HCT116 (cell line): ENCODE results near the gene PRPF19. TPM values are rescaled to one million over a fixed set of nuclear protein-coding genes. Genes with fewer than 3 reads are reported as not detected.

ENCODE experiments used
- ATAC-seq: fragments of 200-7000 bp; cut with Tn5 transposase; 2 replicates; pipeline ENCODE4 v1.9.1; 2020; ENCODE audit warnings: mild to moderate bottlenecking, moderate library complexity
- BruUV-seq: library from RNA; stranded (reverse); fragments of 400-500 nt; replicated peaks from 2 replicates; lab custom pipeline; 2021; lab: Mats Ljungman, UMichigan
- CTCF ChIA-PET: fragments of 300-600 bp; sonication (Branson Sonifier 250); formaldehyde crosslinking; loops from one replicate; lab custom pipeline; 2021; ENCODE audit warnings: antibody characterized with exemption; lab: Charles Lee
- POLR2A ChIA-PET: fragments of 300-600, 350-600 bp; sonication (Branson Sonifier 250); formaldehyde crosslinking; loops from one replicate; lab custom pipeline; 2021; ENCODE audit warnings: antibody characterized with exemption; lab: Charles Lee
- RAD21 ChIA-PET, 2 experiments: fragments of 300-600 bp; sonication (Branson Sonifier 250); formaldehyde crosslinking; loops; one replicate each; lab custom pipeline; 2023; ENCODE audit warnings: low total read pairs in 2 of 2; ENCODE audit not compliant: uncharacterized antibody in 2 of 2, unreplicated experiment in 2 of 2, low non-redundant PET in 1 of 2; lab: Charles Lee
- DNase-seq: peaks from one replicate; pipeline ENCODE4 v3.0.0-alpha.2; 2010; ENCODE audit warnings: low read depth, low spot score
- H2AFZ ChIP-seq: fragments of 200-600 bp; shearing (Covaris generic), sonication (generic); 2 replicates; pipeline ENCODE4 v1.6.1; 2017; ENCODE audit warnings: low read depth, mixed run types, mixed read lengths, antibody characterized with exemption, low read length; ENCODE audit not compliant: poor library complexity, severe bottlenecking
- H3K27ac ChIP-seq: 2 replicates; pipeline ENCODE4 v1.5.1; 2012; ENCODE audit warnings: low read depth, low read length
- H3K27me3 ChIP-seq: fragments of 200-600 bp; sonication (generic); 2 replicates; pipeline ENCODE4 v1.6.1; 2016; ENCODE audit warnings: mixed run types, low read length, mixed read lengths; ENCODE audit not compliant: insufficient read depth
- H3K36me3 ChIP-seq, 2 experiments: fragments of 200-500 bp in 1 of 2; fragments of 200-600 bp in 1 of 2; sonication (Bioruptor generic) in 1 of 2; sonication (generic) in 1 of 2; 2 replicates each; pipeline versions ENCODE4 v1.5.1 to v1.6.1; 2014 to 2016; ENCODE audit warnings: low read length in 2 of 2, inconsistent platforms in 1 of 2, mixed read lengths in 1 of 2, mixed run types in 1 of 2; ENCODE audit not compliant: insufficient read depth in 2 of 2, control insufficient read depth in 1 of 2
- H3K4me1 ChIP-seq, 2 experiments: fragments of 200-600 bp in 1 of 2; sonication (generic) in 1 of 2; 2 replicates each; pipeline versions ENCODE4 v1.5.1 to v1.6.1; 2012 to 2017; ENCODE audit warnings: low read length in 2 of 2, inconsistent platforms in 1 of 2, mild to moderate bottlenecking in 1 of 2, mixed read lengths in 1 of 2, mixed run types in 1 of 2, moderate library complexity in 1 of 2; ENCODE audit not compliant: insufficient read depth in 2 of 2, control insufficient read depth in 1 of 2
- H3K4me2 ChIP-seq: fragments of 200-600 bp; sonication (generic); 2 replicates; pipeline ENCODE4 v1.6.1; 2017; ENCODE audit warnings: mixed run types, low read length, mixed read lengths
- H3K4me3 ChIP-seq, 2 experiments: fragments of 200-600 bp in 1 of 2; sonication (generic) in 1 of 2; replicated peaks in 1 of 2; 2 replicates each; pipeline ENCODE4 v1.5.1; 2011 to 2016; ENCODE audit warnings: low read length in 2 of 2, control low read depth in 1 of 2, low read depth in 1 of 2, mild to moderate bottlenecking in 1 of 2, mixed read lengths in 1 of 2, mixed run types in 1 of 2
- H3K79me2 ChIP-seq: fragments of 200-600 bp; sonication (generic); 2 replicates; pipeline ENCODE4 v1.6.1; 2017; ENCODE audit warnings: mild to moderate bottlenecking, mixed run types, low read length, moderate library complexity, mixed read lengths; ENCODE audit not compliant: insufficient read depth
- H3K9ac ChIP-seq: fragments of 200-600 bp; sonication (generic); 2 replicates; pipeline ENCODE4 v1.6.1; 2016; ENCODE audit warnings: low read length, mixed read lengths
- H3K9me2 ChIP-seq: fragments of 200-600 bp; sonication (generic), shearing (Covaris generic); 2 replicates; pipeline ENCODE4 v1.6.1; 2017; ENCODE audit warnings: mixed run types, mild to moderate bottlenecking, moderate library complexity; ENCODE audit not compliant: insufficient read depth
- H3K9me3 ChIP-seq, 2 experiments: fragments of 200-500 bp in 1 of 2; fragments of 200-600 bp in 1 of 2; sonication (Bioruptor generic) in 1 of 2; sonication (generic) in 1 of 2; 2 replicates each; pipeline ENCODE4 v1.6.1; 2014 to 2017; ENCODE audit warnings: low read length in 2 of 2, mixed read lengths in 2 of 2, inconsistent platforms in 1 of 2, low read depth in 1 of 2, mild to moderate bottlenecking in 1 of 2, mixed run types in 1 of 2, moderate library complexity in 1 of 2; ENCODE audit not compliant: control insufficient read depth in 1 of 2, insufficient read depth in 1 of 2
- H4K20me1 ChIP-seq: fragments of 200-600 bp; sonication (generic), shearing (Covaris generic); 2 replicates; pipeline ENCODE4 v1.6.1; 2017; ENCODE audit warnings: mixed run types, mild to moderate bottlenecking, moderate library complexity; ENCODE audit not compliant: insufficient read depth
- ATF3 ChIP-seq: IDR thresholded peaks from 2 replicates; pipeline ENCODE4 v1.6.1; 2012
- CBX3 ChIP-seq: IDR thresholded peaks from 2 replicates; pipeline ENCODE4 v1.6.1; 2012; ENCODE audit warnings: low read depth
- EGR1 ChIP-seq: IDR thresholded peaks from 2 replicates; pipeline ENCODE4 v1.6.1; 2012; ENCODE audit warnings: low read depth
- EZH2phosphoT487 ChIP-seq: fragments of 200-600 bp; IDR thresholded peaks from 2 replicates; pipeline ENCODE4 v1.6.1; 2018; ENCODE audit warnings: antibody characterized with exemption, borderline replicate concordance
- FOSL1 ChIP-seq: IDR thresholded peaks from 2 replicates; pipeline ENCODE4 v1.6.1; 2012; ENCODE audit warnings: low read depth
- JUND ChIP-seq: IDR thresholded peaks from 2 replicates; pipeline ENCODE4 v1.6.1; 2012
- SRF ChIP-seq: IDR thresholded peaks from 2 replicates; pipeline ENCODE4 v1.6.1; 2012; ENCODE audit warnings: low read depth
- TCF7L2 ChIP-seq: IDR thresholded peaks from 2 replicates; pipeline ENCODE4 v1.7.0; 2011; ENCODE audit warnings: borderline replicate concordance, inconsistent platforms; ENCODE audit not compliant: insufficient read depth, insufficient read length; ENCODE audit errors: extremely low read depth
- ZNF274 ChIP-seq: fragments of 200-500 bp; sonication (Bioruptor generic); IDR thresholded peaks from 2 replicates; pipeline ENCODE4 v1.6.1; 2014; ENCODE audit warnings: mild to moderate bottlenecking, low read depth, low read length, inconsistent platforms
- intact Hi-C: fragments of 100-400 bp; cut with micrococcal nuclease; formaldehyde crosslinking; loops from 2 replicates; pipeline ENCODE4 v1.10.0; 2022
- total RNA-seq: library from RNA; stranded (reverse); gene quantifications from one replicate; pipeline ENCODE4 v1.2.1, GENCODE V29; 2021; ENCODE audit not compliant: unreplicated experiment
- TF ChIP-seq, protein P1 (sequence below), 3 experiments: fragments of 200-600 bp in 1 of 3; sonication (generic) in 1 of 3; IDR thresholded peaks in 2 of 3; conservative IDR thresholded peaks in 1 of 3; 2 replicates each; pipeline ENCODE4 v1.5.1; 2012 to 2017; ENCODE audit warnings: low read depth in 2 of 3, low read length in 2 of 3, antibody characterized with exemption in 1 of 3, borderline replicate concordance in 1 of 3, control low read depth in 1 of 3, mild to moderate bottlenecking in 1 of 3, mixed read lengths in 1 of 3, mixed run types in 1 of 3, moderate library complexity in 1 of 3; ENCODE audit not compliant: insufficient read depth in 1 of 3
- TF ChIP-seq, protein P2 (sequence below): IDR thresholded peaks from 2 replicates; pipeline ENCODE4 v1.6.1; 2012

The PRPF19 gene
- total RNA-seq, 1 experiment from 2014 or later, result 156 TPM

- intact Hi-C loops, result no loop called here
- no peaks in the 10 kb centered on the region; the same call in 1 of the 2 replicates for H3K79me2 ChIP-seq
- DNase-seq, result no peak
- H3K36me3 ChIP-seq, result peaks cover 15 to 30% of the 10 kb centered on the region in 2 experiments; a peak in 3 of 4 replicates
- no peak overlapping the region for H3K4me3 ChIP-seq
- no TSS peak for BruUV-seq
- H3K9ac ChIP-seq, result no peak overlapping the region
- no peaks in the 10 kb centered on the region for H3K27me3 ChIP-seq
- ChIA-PET CTCF (no interaction called here), POLR2A (no interaction called here), RAD21 (no interaction called here)
- no peaks in the 10 kb centered on the region for H3K4me1 ChIP-seq
- no peaks in the 10 kb centered on the region for H4K20me1 ChIP-seq
- no peaks in the 10 kb centered on the region for H3K9me2 ChIP-seq
- H3K4me2 ChIP-seq, result no peak overlapping the region
- H2AFZ ChIP-seq, result no peak overlapping the region
- ATAC-seq, result no peak
- H3K9me3 ChIP-seq, result no peaks in the 10 kb centered on the region
- H3K27ac ChIP-seq, result no peak overlapping the region
- TF ChIP-seq TCF7L2, result no peak
- TF ChIP-seq, protein P1, sequence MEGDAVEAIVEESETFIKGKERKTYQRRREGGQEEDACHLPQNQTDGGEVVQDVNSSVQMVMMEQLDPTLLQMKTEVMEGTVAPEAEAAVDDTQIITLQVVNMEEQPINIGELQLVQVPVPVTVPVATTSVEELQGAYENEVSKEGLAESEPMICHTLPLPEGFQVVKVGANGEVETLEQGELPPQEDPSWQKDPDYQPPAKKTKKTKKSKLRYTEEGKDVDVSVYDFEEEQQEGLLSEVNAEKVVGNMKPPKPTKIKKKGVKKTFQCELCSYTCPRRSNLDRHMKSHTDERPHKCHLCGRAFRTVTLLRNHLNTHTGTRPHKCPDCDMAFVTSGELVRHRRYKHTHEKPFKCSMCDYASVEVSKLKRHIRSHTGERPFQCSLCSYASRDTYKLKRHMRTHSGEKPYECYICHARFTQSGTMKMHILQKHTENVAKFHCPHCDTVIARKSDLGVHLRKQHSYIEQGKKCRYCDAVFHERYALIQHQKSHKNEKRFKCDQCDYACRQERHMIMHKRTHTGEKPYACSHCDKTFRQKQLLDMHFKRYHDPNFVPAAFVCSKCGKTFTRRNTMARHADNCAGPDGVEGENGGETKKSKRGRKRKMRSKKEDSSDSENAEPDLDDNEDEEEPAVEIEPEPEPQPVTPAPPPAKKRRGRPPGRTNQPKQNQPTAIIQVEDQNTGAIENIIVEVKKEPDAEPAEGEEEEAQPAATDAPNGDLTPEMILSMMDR (IDR thresholded peaks at IDR 0.05 in 2 of 3, conservative IDR thresholded peaks at IDR 0.05 in 1 of 3; ENCODE audit: borderline replicate concordance in 1 of 3, insufficient read depth in 1 of 3, low read depth in 2 of 3, low read length in 2 of 3), result no peak
- TF ChIP-seq, protein P2, sequence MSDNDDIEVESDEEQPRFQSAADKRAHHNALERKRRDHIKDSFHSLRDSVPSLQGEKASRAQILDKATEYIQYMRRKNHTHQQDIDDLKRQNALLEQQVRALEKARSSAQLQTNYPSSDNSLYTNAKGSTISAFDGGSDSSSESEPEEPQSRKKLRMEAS, result no peak
- no peak for TF ChIP-seq ZNF274
- TF ChIP-seq FOSL1, result no peak
- no peak for TF ChIP-seq EZH2phosphoT487
- TF ChIP-seq SRF, result no peak
- TF ChIP-seq CBX3, result no peak
- no peak for TF ChIP-seq JUND
- no peak for TF ChIP-seq EGR1
- TF ChIP-seq ATF3, result no peak
Observed at GRCh38 chr11:60852982-60853950, 53.1 kb downstream of the PRPF19 start.
